H1 (cell line): Measurements from ENCODE around the gene RRAD. TPM values are rescaled to one million over a fixed set of nuclear protein-coding genes. Genes with fewer than 3 reads are reported as not detected.

Experiments used
- CTCF ChIA-PET: fragments of 300-600 bp; sonication (Branson Sonifier 250); formaldehyde crosslinking; loops from one replicate; lab custom pipeline; 2021; ENCODE audit not compliant: partially characterized antibody; lab: Charles Lee
- POLR2A ChIA-PET: fragments of 300-600 bp; sonication (Branson Sonifier 250); formaldehyde crosslinking; loops from one replicate; lab custom pipeline; 2021; ENCODE audit warnings: inconsistent platforms; ENCODE audit not compliant: partially characterized antibody; lab: Charles Lee
- DNase-seq, 2 experiments: peaks; one replicate each; pipeline versions ENCODE4 v3.0.0 to v3.0.0-alpha.2; 2010 to 2022; ENCODE audit warnings: low spot score in 2 of 2, low read depth in 1 of 2, mixed read lengths in 1 of 2
- FAIRE-seq: peaks from 2 replicates; lab custom pipeline; 2011; peaks lifted over from hg19 to GRCh38; lab: Jason Lieb, UNC
- H2AFZ ChIP-seq: 2 replicates; pipeline ENCODE4 v1.8.1; 2012; ENCODE audit warnings: low read length, inconsistent platforms
- H2AK5ac ChIP-seq: 2 replicates; pipeline ENCODE4 v1.6.1; 2013; ENCODE audit warnings: low read depth, low read length
- H2BK120ac ChIP-seq: replicated peaks from 2 replicates; pipeline ENCODE3; 2013; ENCODE audit warnings: low read depth, low read length, inconsistent platforms
- H2BK12ac ChIP-seq: 2 replicates; pipeline ENCODE4 v1.6.1; 2013; ENCODE audit warnings: low read depth, low read length
- H2BK15ac ChIP-seq: 2 replicates; pipeline ENCODE4 v1.6.1; 2013; ENCODE audit warnings: low read length
- H2BK20ac ChIP-seq: 2 replicates; pipeline ENCODE4 v1.6.1; 2013; ENCODE audit warnings: low read length
- H2BK5ac ChIP-seq: 2 replicates; pipeline ENCODE4 v1.6.1; 2013; ENCODE audit warnings: low read depth, low read length
- H3K14ac ChIP-seq: 2 replicates; pipeline ENCODE4 v1.6.1; 2013; ENCODE audit warnings: inconsistent platforms; ENCODE audit not compliant: insufficient read length
- H3K18ac ChIP-seq: 2 replicates; pipeline ENCODE4 v1.6.1; 2013; ENCODE audit warnings: low read length; ENCODE audit errors: extremely low read depth
- H3K23ac ChIP-seq: 2 replicates; pipeline ENCODE4 v1.6.1; 2013; ENCODE audit warnings: inconsistent platforms; ENCODE audit not compliant: insufficient read length
- H3K23me2 ChIP-seq: 2 replicates; pipeline ENCODE4 v1.6.1; 2013; ENCODE audit warnings: low read depth, low read length
- H3K27ac ChIP-seq: 2 replicates; pipeline ENCODE4 v1.6.1; 2011; ENCODE audit warnings: low read depth, low read length, inconsistent platforms
- H3K27me3 ChIP-seq, 4 experiments: replicated peaks in 1 of 4; 1 replicate in 1 of 4; 2 replicates in 3 of 4; pipeline versions ENCODE4 v1.6.1 to v1.8.1; 2011 to 2013; ENCODE audit warnings: low read length in 3 of 4, mild to moderate bottlenecking in 3 of 4, inconsistent platforms in 2 of 4, mixed read lengths in 2 of 4, moderate library complexity in 1 of 4; ENCODE audit not compliant: control insufficient read depth in 3 of 4, insufficient read depth in 3 of 4; ENCODE audit errors: extremely low read depth in 1 of 4
- H3K36me3 ChIP-seq, 4 experiments: 2 replicates each; pipeline versions ENCODE4 v1.6.1 to v1.8.1; 2011 to 2013; ENCODE audit warnings: mild to moderate bottlenecking in 4 of 4, low read length in 3 of 4, moderate library complexity in 2 of 4, control low read depth in 1 of 4, inconsistent platforms in 1 of 4; ENCODE audit not compliant: insufficient read depth in 4 of 4, control insufficient read depth in 2 of 4
- H3K4ac ChIP-seq: replicated peaks from 2 replicates; pipeline ENCODE3; 2013; ENCODE audit warnings: low read length, low read depth, mixed read lengths, inconsistent platforms; ENCODE audit not compliant: insufficient read length
- H3K4me1 ChIP-seq, 4 experiments: replicated peaks in 1 of 4; 1 replicate in 1 of 4; 2 replicates in 3 of 4; pipeline versions ENCODE4 v1.6.1 to v1.8.1; 2011 to 2013; ENCODE audit warnings: low read length in 3 of 4, inconsistent platforms in 2 of 4, mixed read lengths in 1 of 4; ENCODE audit not compliant: insufficient read depth in 4 of 4, control insufficient read depth in 3 of 4
- H3K4me2 ChIP-seq, 2 experiments: 2 replicates each; pipeline versions ENCODE4 v1.6.1 to v1.8.1; 2011 to 2013; ENCODE audit warnings: low read depth in 2 of 2, low read length in 2 of 2, control low read depth in 1 of 2, inconsistent platforms in 1 of 2, mild to moderate bottlenecking in 1 of 2; ENCODE audit not compliant: insufficient read depth in 1 of 2
- H3K4me3 ChIP-seq, 4 experiments: fragments of 200-600, 300-600 bp in 1 of 4; sonication (generic), shearing (Covaris generic), sonication (Bioruptor Twin) in 1 of 4; 2 replicates each; pipeline versions ENCODE4 v1.5.1 to v1.8.1; 2011 to 2016; ENCODE audit warnings: low read length in 4 of 4, low read depth in 3 of 4, control low read depth in 2 of 4, inconsistent platforms in 2 of 4, mild to moderate bottlenecking in 2 of 4, mixed read lengths in 1 of 4, moderate library complexity in 1 of 4; ENCODE audit not compliant: insufficient read depth in 2 of 4; ENCODE audit errors: extremely low read depth in 1 of 4
- H3K56ac ChIP-seq: replicated peaks from 2 replicates; pipeline ENCODE3; 2013; ENCODE audit warnings: low read depth, mild to moderate bottlenecking, mixed read lengths, low read length, inconsistent platforms; ENCODE audit not compliant: insufficient read length
- H3K79me1 ChIP-seq: 2 replicates; pipeline ENCODE4 v1.6.1; 2013; ENCODE audit warnings: low read depth, low read length, control low read depth
- H3K79me2 ChIP-seq, 2 experiments: 2 replicates each; pipeline versions ENCODE4 v1.6.1 to v1.8.1; 2012 to 2013; ENCODE audit warnings: low read length in 2 of 2, mild to moderate bottlenecking in 2 of 2, inconsistent platforms in 1 of 2; ENCODE audit not compliant: insufficient read depth in 2 of 2, control insufficient read depth in 1 of 2
- H3K9ac ChIP-seq, 4 experiments: replicated peaks in 1 of 4; 1 replicate in 1 of 4; 2 replicates in 3 of 4; pipeline versions ENCODE4 v1.6.1 to v1.8.1; 2011 to 2013; ENCODE audit warnings: low read depth in 3 of 4, low read length in 3 of 4, control low read depth in 2 of 4, mild to moderate bottlenecking in 2 of 4, moderate library complexity in 2 of 4, inconsistent platforms in 1 of 4; ENCODE audit errors: extremely low read depth in 1 of 4
- H3K9me3 ChIP-seq, 2 experiments: 2 replicates each; pipeline versions ENCODE4 v1.6.1 to v1.8.1; 2012 to 2013; ENCODE audit warnings: mild to moderate bottlenecking in 2 of 2, moderate library complexity in 2 of 2, control low read depth in 1 of 2, inconsistent platforms in 1 of 2, low read depth in 1 of 2, low read length in 1 of 2, mixed read lengths in 1 of 2; ENCODE audit not compliant: insufficient read depth in 2 of 2
- H4K20me1 ChIP-seq, 2 experiments: replicated peaks in 1 of 2; 2 replicates each; pipeline versions ENCODE3 to v1.8.1; 2011 to 2013; ENCODE audit warnings: inconsistent platforms in 2 of 2, low read length in 2 of 2, mild to moderate bottlenecking in 1 of 2; ENCODE audit not compliant: insufficient read depth in 2 of 2, control insufficient read depth in 1 of 2
- H4K5ac ChIP-seq: 2 replicates; pipeline ENCODE4 v1.6.1; 2013; ENCODE audit warnings: low read length, low read depth, mixed read lengths, inconsistent platforms; ENCODE audit not compliant: insufficient read length
- H4K8ac ChIP-seq: 2 replicates; pipeline ENCODE4 v1.8.0; 2013; ENCODE audit warnings: mild to moderate bottlenecking, moderate library complexity, low read length, inconsistent platforms; ENCODE audit not compliant: insufficient read depth; ENCODE audit errors: extremely low read depth
- H4K91ac ChIP-seq: replicated peaks from 2 replicates; pipeline ENCODE3; 2013; ENCODE audit warnings: low read length, mixed read lengths, inconsistent platforms; ENCODE audit not compliant: insufficient read length
- BCL11A ChIP-seq, 2 experiments: IDR thresholded peaks; one replicate each; pipeline ENCODE4 v1.6.1; 2011; ENCODE audit warnings: low read depth in 2 of 2, low read length in 2 of 2, mild to moderate bottlenecking in 2 of 2
- CEBPB ChIP-seq: IDR thresholded peaks from 2 replicates; pipeline ENCODE4 v1.6.1; 2012; ENCODE audit warnings: low read depth, low read length
- POLR2AphosphoS5 ChIP-seq: IDR thresholded peaks from 2 replicates; pipeline ENCODE4 v1.6.1; 2011; ENCODE audit warnings: low read depth, low read length
- WGBS, 2 experiments: shearing (Covaris generic) in 1 of 2; methylation state at CpG; one replicate each; pipeline versions ENCODE4 v1.1.6 to v1.1.7; 2013 to 2015; ENCODE audit warnings: low lambda C conversion rate in 2 of 2, mixed read lengths in 2 of 2, inconsistent platforms in 1 of 2, low coverage in 1 of 2, missing lambda C conversion rate in 1 of 2; ENCODE audit not compliant: insufficient replicate concordance in 2 of 2, insufficient coverage in 1 of 2, insufficient read length in 1 of 2; ENCODE audit errors: extremely low coverage in 1 of 2, missing lambda C conversion rate in 1 of 2; 5-methylcytosine and 5-hydroxymethylcytosine counted together
- polyA plus RNA-seq, 7 experiments: library from polyadenylated mRNA; depleted of rRNA in 3 of 7; stranded (reverse) in 5 of 7; unstranded in 2 of 7; fragments of >200 nt in 5 of 7; fragments of 200-250 nt in 2 of 7; gene quantifications; 1 replicate in 5 of 7; 2 replicates in 1 of 7; 4 replicates in 1 of 7; pipeline versions ENCODE4 v1.2.1 to v1.2.3, GENCODE V29; 2011 to 2013; ENCODE audit warnings: missing spikeins in 2 of 7, mixed read lengths in 2 of 7
- total RNA-seq: library from RNA; stranded (reverse); fragmentation: NEBNext Ultra II Directional; extraction: Animal tissue kit (Norgen Biotek cat#: 25700); gene quantifications from 2 replicates; pipeline ENCODE4 v1.2.1, GENCODE V29; 2021

The RRAD gene
- total and polyA plus RNA-seq, 2 of the 8 experiments (the other 6 are each of a cell fraction or from before 2014, with no cell fraction given) = 0.17 TPM; not detected in 1

GRCh38 chr16:66872559-66872942 lies 52.8 kb downstream of the RRAD start:
- POLR2A ChIA-PET = interaction anchor here (0.8 to 1.6 kb wide), 4 partner anchors 9 to 121 kb away, joined by 3 to 7 read pairs (median 4); partner anchors contain the start of gene DYNC1LI2

More at GRCh38 chr16:66872559-66872942, 52.8 kb downstream of the RRAD start:
- peak overlapping the region; percentile 15 to 88 for H3K4me2 ChIP-seq
- no peaks in the 10 kb centered on the region for H4K20me1 ChIP-seq
- H3K18ac ChIP-seq = peak overlapping the region; percentile 43; the same call in 1 of the 2 replicates
- H3K27ac ChIP-seq = no peak overlapping the region
- WGBS, 2 experiments = 58% methylated on average over 4 of the region's 4 CpGs; no CpG with 5 or more reads in 1 of the 2 experiments
- H3K56ac ChIP-seq = no peak overlapping the region
- no peaks in the 10 kb centered on the region for H3K79me1 ChIP-seq
- H3K9me3 ChIP-seq = no peaks in the 10 kb centered on the region
- H4K5ac ChIP-seq = no peak overlapping the region
- no peak overlapping the region for H3K23ac ChIP-seq
- H3K4me1 ChIP-seq = peaks cover 0 to 6% (median 2%) of the 10 kb centered on the region in 4 experiments; a peak in 4 of 7 replicates
- H3K4me3 ChIP-seq = peak overlapping the region; percentile 17 to 64 (median 48); a peak in 6 of 8 replicates
- H2BK15ac ChIP-seq = no peak overlapping the region
- H3K14ac ChIP-seq = no peak overlapping the region
- H2BK120ac ChIP-seq = no peak overlapping the region
- TF ChIP-seq POLR2AphosphoS5 = no peak
- TF ChIP-seq CEBPB = peak; percentile 81
- TF ChIP-seq BCL11A (IDR thresholded peaks at IDR 0.05; ENCODE audit: low read depth in 2 of 2, low read length in 2 of 2) = no peak
- FAIRE-seq = no peak
- no peak overlapping the region for H3K4ac ChIP-seq
- no peaks in the 10 kb centered on the region for H3K79me2 ChIP-seq
- H2BK12ac ChIP-seq = 0 out of 2 replicates have a peak overlapping the region, but pooled peaks have one; percentile 30
- H3K36me3 ChIP-seq = no peaks in the 10 kb centered on the region
- H4K91ac ChIP-seq = no peak overlapping the region
- no peak overlapping the region for H2AK5ac ChIP-seq
- H3K9ac ChIP-seq = peak overlapping the region in 1 of 4 experiments; percentile 49; a peak in 2 of 7 replicates
- H2BK5ac ChIP-seq = no peak overlapping the region
- H4K8ac ChIP-seq = no peak overlapping the region
- no peak overlapping the region for H2BK20ac ChIP-seq
- no peak for DNase-seq
- H3K23me2 ChIP-seq = no peaks in the 10 kb centered on the region
- H2AFZ ChIP-seq = peak overlapping the region; percentile 82
- no peaks in the 10 kb centered on the region; a peak in 1 of 7 replicates for H3K27me3 ChIP-seq
- CTCF ChIA-PET = interaction anchor here (0.6 to 1.7 kb wide), 18 partner anchors 9 to 468 kb away, joined by 3 to 14 read pairs (median 4); partner anchors contain the start of gene CIAO2B
